Fibroblast of lung (primary cell): Measurements from ENCODE around the gene YWHAG.

Source experiments
- EZH2 ChIP-seq: IDR thresholded peaks from 2 replicates; pipeline ENCODE4 v1.5.1; 2012; ENCODE audit warnings: low read length, control low read depth, mild to moderate bottlenecking; ENCODE audit errors: missing control alignments
- TF ChIP-seq, protein P1 (sequence below), 2 donors: IDR thresholded peaks in 1 of 2; conservative IDR thresholded peaks in 1 of 2; 1 replicate in 1 of 2; 2 replicates in 1 of 2; pipeline ENCODE4 v1.5.1; 2011 to 2012; ENCODE audit warnings: low read length in 2 of 2, control low read depth in 1 of 2, inconsistent platforms in 1 of 2, low read depth in 1 of 2, mild to moderate bottlenecking in 1 of 2

DNA sequence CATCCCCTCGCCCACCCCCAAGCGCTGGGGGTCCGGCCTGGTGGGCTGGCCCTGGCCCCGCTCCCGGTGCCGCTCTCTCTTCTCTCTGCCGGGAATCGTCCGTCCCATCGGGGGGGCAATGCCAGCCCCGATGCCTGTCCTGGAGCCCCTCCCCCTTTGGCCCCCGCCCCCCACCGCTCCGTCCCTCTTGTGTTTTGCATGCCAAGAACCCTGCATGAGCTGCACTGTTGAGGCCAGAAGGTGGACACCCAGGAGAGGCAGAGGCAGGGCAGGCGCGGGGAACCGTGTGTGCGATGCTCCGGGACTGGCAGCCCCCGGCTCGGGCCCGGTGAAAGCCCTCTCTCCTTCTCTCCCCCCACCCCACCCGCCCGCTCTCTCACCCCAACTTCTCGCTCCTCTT lies 78.4 kb downstream of the YWHAG start:
- TF ChIP-seq, protein P1, sequence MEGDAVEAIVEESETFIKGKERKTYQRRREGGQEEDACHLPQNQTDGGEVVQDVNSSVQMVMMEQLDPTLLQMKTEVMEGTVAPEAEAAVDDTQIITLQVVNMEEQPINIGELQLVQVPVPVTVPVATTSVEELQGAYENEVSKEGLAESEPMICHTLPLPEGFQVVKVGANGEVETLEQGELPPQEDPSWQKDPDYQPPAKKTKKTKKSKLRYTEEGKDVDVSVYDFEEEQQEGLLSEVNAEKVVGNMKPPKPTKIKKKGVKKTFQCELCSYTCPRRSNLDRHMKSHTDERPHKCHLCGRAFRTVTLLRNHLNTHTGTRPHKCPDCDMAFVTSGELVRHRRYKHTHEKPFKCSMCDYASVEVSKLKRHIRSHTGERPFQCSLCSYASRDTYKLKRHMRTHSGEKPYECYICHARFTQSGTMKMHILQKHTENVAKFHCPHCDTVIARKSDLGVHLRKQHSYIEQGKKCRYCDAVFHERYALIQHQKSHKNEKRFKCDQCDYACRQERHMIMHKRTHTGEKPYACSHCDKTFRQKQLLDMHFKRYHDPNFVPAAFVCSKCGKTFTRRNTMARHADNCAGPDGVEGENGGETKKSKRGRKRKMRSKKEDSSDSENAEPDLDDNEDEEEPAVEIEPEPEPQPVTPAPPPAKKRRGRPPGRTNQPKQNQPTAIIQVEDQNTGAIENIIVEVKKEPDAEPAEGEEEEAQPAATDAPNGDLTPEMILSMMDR (conservative IDR thresholded peaks at IDR 0.05 in 1 of 2, IDR thresholded peaks at IDR 0.05 in 1 of 2; ENCODE audit: low read depth in 1 of 2, low read length in 2 of 2) = no peak
- no peak for TF ChIP-seq EZH2
